Psoas muscle (tissue), 8 donors: ENCODE data around the gene TMEM30B. TPM values are rescaled to one million over a fixed set of nuclear protein-coding genes. Genes with fewer than 3 reads are reported as not detected.
A peak's percentile ranks its signal among the peaks of the same experiment; 100 is the strongest.

Experiments used
- ATAC-seq, 4 donors: fragments of 200-7000 bp; cut with Tn5 transposase; one replicate each; pipeline ENCODE4 v1.9.1; 2020; ENCODE audit warnings: moderate library complexity in 3 of 4, mild to moderate bottlenecking in 2 of 4
- DNase-seq, 2 donors: peaks; one replicate each; pipeline ENCODE4 v3.0.0-alpha.2; 2020
- H3K27ac ChIP-seq: fragments of 200-600 bp; one replicate; pipeline ENCODE4 v1.8.0; 2022
- H3K27me3 ChIP-seq, 3 donors: fragments of 200-600 bp in 1 of 3; one replicate each; pipeline versions ENCODE4 v1.6.1 to v1.8.0; 2013 to 2022; ENCODE audit warnings: low read length in 2 of 3, mild to moderate bottlenecking in 2 of 3, moderate library complexity in 1 of 3; ENCODE audit not compliant: insufficient read depth in 3 of 3
- H3K36me3 ChIP-seq, 2 donors: fragments of 200-600 bp in 1 of 2; one replicate each; pipeline versions ENCODE4 v1.6.1 to v1.8.0; 2013 to 2022; ENCODE audit warnings: low read depth in 1 of 2, mild to moderate bottlenecking in 1 of 2, moderate library complexity in 1 of 2; ENCODE audit not compliant: insufficient read depth in 1 of 2
- H3K4me1 ChIP-seq: fragments of 200-600 bp; one replicate; pipeline ENCODE4 v1.8.0; 2022
- H3K4me3 ChIP-seq: fragments of 200-600 bp; one replicate; pipeline ENCODE4 v1.8.0; 2022; ENCODE audit warnings: mild to moderate bottlenecking
- H3K9me3 ChIP-seq: fragments of 200-600 bp; one replicate; pipeline ENCODE4 v1.8.0; 2022
- CTCF ChIP-seq: fragments of 200-600 bp; IDR thresholded peaks from one replicate; pipeline ENCODE4 v1.8.0; 2022; ENCODE audit warnings: antibody characterized with exemption
- WGBS, 3 donors: extraction: QIAGEN DNeasy Blood & Tissue Kit; methylation state at CpG; one replicate each; pipeline versions ENCODE4 v1.1.6 to v1.1.7; 2013; 5-methylcytosine and 5-hydroxymethylcytosine counted together
- intact Hi-C, 2 donors: fragments of 100-400 bp; cut with DNase I; formaldehyde crosslinking; loops; one replicate each; pipeline versions ENCODE4 v1.11.0 to v1.14.2; 2022
- polyA plus RNA-seq, 3 donors: library from polyadenylated mRNA; stranded (reverse); fragments of 200-250 nt; gene quantifications; one replicate each; pipeline ENCODE4 v1.2.3, GENCODE V29; 2013
- total RNA-seq, 4 donors: library from RNA; stranded (reverse); fragmentation: NEBNext Ultra II Directional in 2 of 4; extraction: Animal tissue kit (Norgen Biotek cat#: 25700) in 2 of 4; gene quantifications; one replicate each; pipeline versions ENCODE4 v1.2.1 to v1.2.4, GENCODE V29; 2021 to 2023
- donor health status: healthy with polysubstance abuse.
- donor health status: DM: no; HTN: no; CAD: no; lungs with moderate emphysema.
- donor health status: Bipolar disorder and iron deficiency.
- donor health status: healthy.
- donor health status: DM: yes; HTN: yes; CAD: no.
- donor health status: DM: no; HTN: no; CAD: no.
- donor health status: DM: no; HTN: no; CAD: no.
- donor health status: DM: yes; HTN: yes; CAD: no.

The TMEM30B gene
- total and polyA plus RNA-seq, 7 donors, result 0.30 to 2.0 (median 0.80) TPM

DNA sequence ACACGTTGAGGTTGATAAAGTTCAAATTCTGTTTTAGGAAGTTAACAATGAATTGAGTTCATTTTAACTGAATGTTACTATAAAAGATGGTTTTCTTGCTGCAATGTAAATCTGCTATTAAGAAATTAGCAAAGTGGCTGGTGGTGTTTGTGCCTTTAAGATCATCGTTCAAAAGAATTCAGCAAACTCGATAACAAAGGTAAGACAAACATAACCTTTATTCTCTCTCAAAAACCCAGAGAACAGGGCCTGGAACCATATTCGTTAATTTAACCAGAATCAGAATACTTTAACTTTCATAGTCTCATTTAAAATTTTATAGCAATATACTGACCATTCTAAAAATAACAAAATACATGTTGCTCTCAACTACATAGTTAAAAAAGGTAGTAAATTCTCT lies 3.4 kb downstream of the TMEM30B start:
- no peak for TF ChIP-seq CTCF
- intact Hi-C loops, result no loop called here

DNA sequence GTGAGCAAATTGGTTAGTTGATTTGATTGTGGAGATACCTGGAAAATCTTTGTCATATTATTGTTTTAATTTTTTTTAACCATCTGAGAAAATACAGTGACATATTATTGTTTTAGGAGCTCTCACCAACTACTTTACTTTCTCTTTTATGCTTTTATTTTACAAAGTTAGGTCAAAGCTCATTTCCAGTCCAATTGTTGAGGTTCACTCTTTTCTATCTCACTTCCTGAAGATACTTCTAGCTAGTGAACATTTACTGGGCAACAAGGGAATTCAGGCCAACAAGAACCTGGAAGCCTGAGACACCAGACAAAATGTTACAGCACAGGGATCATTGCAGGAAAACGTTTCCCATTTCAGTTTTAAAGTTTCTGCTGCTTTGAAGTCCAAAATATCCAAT lies 3.9 kb downstream of the TMEM30B start:
- H3K36me3 ChIP-seq, result no peaks in the 10 kb centered on the region
- H3K9me3 ChIP-seq, result no peaks in the 10 kb centered on the region
- intact Hi-C loops, result no loop called here
- no peak overlapping the region for H3K27ac ChIP-seq
- TF ChIP-seq CTCF, result no peak
- H3K27me3 ChIP-seq, result no peaks in the 10 kb centered on the region
- ATAC-seq, result no peak
- no peak for DNase-seq
- WGBS, 3 donors, result 60 to 82% (median 67%) methylated on average over 1 of the region's 1 CpG
- no peak overlapping the region for H3K4me3 ChIP-seq
- no peaks in the 10 kb centered on the region for H3K4me1 ChIP-seq

More for the DNA sequence above, 3.4 kb downstream of the TMEM30B start:
- Histone ChIP-seq H3K27ac (no peak overlapping the region), H3K4me3 (no peak overlapping the region), H3K27me3 (no peaks in the 10 kb centered on the region), H3K9me3 (no peaks in the 10 kb centered on the region), H3K4me1 (no peaks in the 10 kb centered on the region), H3K36me3 (no peaks in the 10 kb centered on the region)
- 85 to 95% (median 88%) methylated on average over 4 of the region's 4 CpGs for WGBS, 3 donors
- DNase-seq (no peak), ATAC-seq (no peak)

DNA sequence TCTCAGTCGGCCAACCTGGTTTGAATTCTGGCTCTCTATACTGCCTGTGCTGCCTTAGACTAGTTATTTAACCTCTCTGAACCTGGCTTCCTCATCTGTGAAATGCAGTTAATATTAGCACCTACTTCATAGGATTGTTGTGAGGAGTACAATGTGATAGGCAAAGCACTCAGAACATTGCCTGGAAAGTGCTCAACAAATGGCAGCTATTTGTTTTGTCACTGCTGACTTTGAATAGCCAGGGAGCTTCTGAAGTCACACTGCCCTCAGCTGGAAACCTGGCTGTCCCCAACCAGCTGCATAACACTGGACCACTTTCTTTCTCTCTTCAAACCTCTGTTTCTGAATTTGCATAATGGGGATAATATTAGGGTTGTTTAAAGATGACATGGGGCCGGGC lies 9.6 kb downstream of the TMEM30B start:
- intact Hi-C loops, result no loop called here
- H3K9me3 ChIP-seq, result no peaks in the 10 kb centered on the region
- DNase-seq, result no peak
- H3K36me3 ChIP-seq, result no peaks in the 10 kb centered on the region
- TF ChIP-seq CTCF, result no peak
- ATAC-seq, result peak; percentile 48 to 73 (median 52)
- no peak overlapping the region for H3K4me3 ChIP-seq
- no peaks in the 10 kb centered on the region for H3K4me1 ChIP-seq
- no peak overlapping the region for H3K27ac ChIP-seq
- WGBS, 3 donors, result 85 to 93% (median 86%) methylated on average over 2 of the region's 2 CpGs
- no peaks in the 10 kb centered on the region for H3K27me3 ChIP-seq

DNA sequence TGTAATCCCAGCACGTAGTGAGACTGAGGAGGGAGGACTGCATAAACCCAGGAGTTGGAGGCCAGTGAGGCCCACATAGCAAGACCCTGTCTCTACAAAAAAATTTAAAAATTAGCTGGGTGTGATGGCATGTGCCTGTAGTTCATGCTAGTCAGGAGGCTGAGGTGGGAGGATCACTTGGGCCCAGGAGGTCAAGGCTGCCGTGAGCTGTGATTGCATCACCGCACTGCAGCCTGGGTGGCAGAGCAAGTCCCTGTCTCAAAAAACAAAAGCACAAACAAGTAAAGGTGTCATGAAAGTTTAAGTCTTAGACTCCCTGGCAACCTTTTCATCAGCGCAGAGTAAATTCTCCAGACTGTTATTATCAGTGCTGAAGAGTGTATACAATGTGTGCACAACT lies 10.4 kb downstream of the TMEM30B start:
- Histone ChIP-seq H3K27me3 (no peaks in the 10 kb centered on the region), H3K27ac (no peak overlapping the region), H3K36me3 (no peaks in the 10 kb centered on the region), H3K4me3 (no peak overlapping the region), H3K4me1 (no peaks in the 10 kb centered on the region), H3K9me3 (no peaks in the 10 kb centered on the region)
- WGBS, 3 donors, result 67 to 87% (median 68%) methylated on average over 4 of the region's 4 CpGs
- no peak for DNase-seq
- ATAC-seq, result no peak
- TF ChIP-seq CTCF, result no peak
- intact Hi-C loops, result no loop called here

DNA sequence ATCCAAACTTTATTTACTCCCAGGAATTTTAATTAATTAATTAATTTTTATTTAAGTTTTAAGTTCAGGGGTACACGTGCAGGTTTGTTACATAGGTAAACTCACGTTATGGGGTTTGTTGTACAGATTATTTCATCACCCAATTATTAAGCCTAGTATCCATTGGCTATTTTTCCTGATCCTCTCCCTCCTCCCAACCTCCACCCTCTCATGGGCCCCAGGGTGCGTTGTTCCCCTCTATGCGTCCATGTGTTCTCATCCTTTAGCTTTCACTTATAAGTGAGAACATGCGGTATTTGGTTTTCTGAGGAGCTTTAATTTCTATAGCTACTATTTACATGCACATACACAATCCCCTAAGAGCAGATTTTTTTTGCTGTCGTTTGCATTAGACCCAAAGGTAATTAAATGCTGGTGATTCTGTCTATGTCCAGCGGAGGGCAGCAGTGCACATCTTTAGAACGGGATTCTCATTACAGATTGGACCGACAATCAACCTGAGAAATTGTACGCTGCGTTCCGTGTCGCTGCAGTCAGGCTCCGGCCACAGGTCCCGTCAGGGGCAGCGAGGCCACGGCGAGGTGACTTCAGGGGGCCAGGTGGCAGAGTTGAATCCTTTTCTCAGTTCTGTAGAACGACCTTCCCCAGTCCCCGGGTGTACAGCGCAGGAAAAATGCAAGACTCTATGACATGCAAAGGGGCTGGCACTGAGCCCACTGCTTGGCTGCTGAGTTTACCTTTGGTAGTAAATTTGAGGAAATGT lies 11.6 kb downstream of the TMEM30B start:
- H3K27ac ChIP-seq, result peak overlapping the region; percentile 48
- H3K36me3 ChIP-seq, result no peaks in the 10 kb centered on the region
- 9 to 11% (median 11%) methylated on average over 21 of the region's 21 CpGs for WGBS, 3 donors
- H3K4me3 ChIP-seq, result peak overlapping the region; percentile 61
- H3K9me3 ChIP-seq, result no peaks in the 10 kb centered on the region
- no peaks in the 10 kb centered on the region for H3K27me3 ChIP-seq
- H3K4me1 ChIP-seq, result no peaks in the 10 kb centered on the region
- DNase-seq (peak; percentile 61 to 80), ATAC-seq (peak; percentile 85 to 93 (median 88))
- TF ChIP-seq CTCF, result peak; percentile 76
- intact Hi-C loops, result no loop called here
